RWPE2 (cell line): ENCODE measurements around the gene PTPRR.
A peak's percentile ranks its signal among the peaks of the same experiment; 100 is the strongest.

Experiments
- ATAC-seq: fragments of 200-7000 bp; cut with Tn5 transposase; 3 replicates; pipeline ENCODE4 v1.9.1; 2021; ENCODE audit warnings: low read depth
- DNase-seq: peaks from one replicate; pipeline ENCODE4 v3.0.0-alpha.2; 2020; ENCODE audit warnings: low spot score
- H3K27ac ChIP-seq: fragments of 450-650 bp; 2 replicates; pipeline ENCODE4 v1.5.1; 2017; ENCODE audit warnings: mild to moderate bottlenecking; ENCODE audit not compliant: poor library complexity, severe bottlenecking
- H3K27me3 ChIP-seq: fragments of 250-450 bp; sonication (Bioruptor Pico); 2 replicates; pipeline ENCODE4 v1.5.1; 2021; ENCODE audit warnings: mild to moderate bottlenecking, moderate library complexity; ENCODE audit not compliant: insufficient read depth, poor library complexity, severe bottlenecking
- H3K36me3 ChIP-seq: fragments of 250-450 bp; sonication (Bioruptor Pico); 2 replicates; pipeline ENCODE4 v1.5.1; 2020; ENCODE audit warnings: low read depth, mild to moderate bottlenecking, moderate library complexity
- H3K4me1 ChIP-seq: fragments of 250-450 bp; sonication (Bioruptor Pico); 2 replicates; pipeline ENCODE4 v1.5.1; 2021; ENCODE audit warnings: mild to moderate bottlenecking, moderate library complexity; ENCODE audit not compliant: insufficient read depth, poor library complexity, severe bottlenecking
- H3K4me3 ChIP-seq: fragments of 250-450 bp; sonication (Bioruptor Pico); 2 replicates; pipeline ENCODE4 v1.5.1; 2021; ENCODE audit warnings: mild to moderate bottlenecking, moderate library complexity; ENCODE audit not compliant: severe bottlenecking
- H3K9me3 ChIP-seq: fragments of 250-450 bp; sonication (Bioruptor Pico); 2 replicates; pipeline ENCODE4 v1.5.1; 2021; ENCODE audit warnings: mild to moderate bottlenecking, moderate library complexity; ENCODE audit not compliant: severe bottlenecking
- TF ChIP-seq, protein P1 (sequence below): fragments of 450-650 bp; IDR thresholded peaks from one replicate; pipeline ENCODE4 v1.5.1; 2017; ENCODE audit warnings: mild to moderate bottlenecking, moderate library complexity; ENCODE audit not compliant: poor library complexity, severe bottlenecking

Gene PTPRR

DNA sequence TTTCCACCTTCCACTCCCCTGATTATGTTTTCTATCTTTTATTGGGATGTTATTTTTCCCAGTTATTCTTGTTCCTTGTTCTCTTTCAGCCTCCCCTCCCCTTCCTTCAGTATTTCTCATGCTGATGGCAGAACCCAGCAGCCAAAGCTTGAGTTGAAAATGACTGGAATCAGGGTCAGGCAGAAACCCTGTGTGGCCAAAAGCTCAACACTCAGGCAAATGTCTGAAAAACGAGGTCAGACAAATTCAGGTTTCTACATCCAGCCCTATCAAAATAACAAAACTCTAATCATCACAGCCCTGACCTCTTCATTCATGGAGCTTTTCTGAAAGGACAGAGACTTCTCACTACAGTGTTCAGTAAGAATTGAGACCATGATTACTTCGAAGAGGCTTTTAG is 134.6 kb downstream of the PTPRR start:
- H3K9me3 ChIP-seq = no peaks in the 10 kb centered on the region
- DNase-seq (no peak), ATAC-seq (no peak)
- H3K27ac ChIP-seq = no peak overlapping the region
- no peak overlapping the region for H3K4me3 ChIP-seq
- H3K4me1 ChIP-seq = no peaks in the 10 kb centered on the region
- H3K27me3 ChIP-seq = no peaks in the 10 kb centered on the region
- H3K36me3 ChIP-seq = no peaks in the 10 kb centered on the region
- TF ChIP-seq, protein P1, sequence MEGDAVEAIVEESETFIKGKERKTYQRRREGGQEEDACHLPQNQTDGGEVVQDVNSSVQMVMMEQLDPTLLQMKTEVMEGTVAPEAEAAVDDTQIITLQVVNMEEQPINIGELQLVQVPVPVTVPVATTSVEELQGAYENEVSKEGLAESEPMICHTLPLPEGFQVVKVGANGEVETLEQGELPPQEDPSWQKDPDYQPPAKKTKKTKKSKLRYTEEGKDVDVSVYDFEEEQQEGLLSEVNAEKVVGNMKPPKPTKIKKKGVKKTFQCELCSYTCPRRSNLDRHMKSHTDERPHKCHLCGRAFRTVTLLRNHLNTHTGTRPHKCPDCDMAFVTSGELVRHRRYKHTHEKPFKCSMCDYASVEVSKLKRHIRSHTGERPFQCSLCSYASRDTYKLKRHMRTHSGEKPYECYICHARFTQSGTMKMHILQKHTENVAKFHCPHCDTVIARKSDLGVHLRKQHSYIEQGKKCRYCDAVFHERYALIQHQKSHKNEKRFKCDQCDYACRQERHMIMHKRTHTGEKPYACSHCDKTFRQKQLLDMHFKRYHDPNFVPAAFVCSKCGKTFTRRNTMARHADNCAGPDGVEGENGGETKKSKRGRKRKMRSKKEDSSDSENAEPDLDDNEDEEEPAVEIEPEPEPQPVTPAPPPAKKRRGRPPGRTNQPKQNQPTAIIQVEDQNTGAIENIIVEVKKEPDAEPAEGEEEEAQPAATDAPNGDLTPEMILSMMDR = no peak

DNA sequence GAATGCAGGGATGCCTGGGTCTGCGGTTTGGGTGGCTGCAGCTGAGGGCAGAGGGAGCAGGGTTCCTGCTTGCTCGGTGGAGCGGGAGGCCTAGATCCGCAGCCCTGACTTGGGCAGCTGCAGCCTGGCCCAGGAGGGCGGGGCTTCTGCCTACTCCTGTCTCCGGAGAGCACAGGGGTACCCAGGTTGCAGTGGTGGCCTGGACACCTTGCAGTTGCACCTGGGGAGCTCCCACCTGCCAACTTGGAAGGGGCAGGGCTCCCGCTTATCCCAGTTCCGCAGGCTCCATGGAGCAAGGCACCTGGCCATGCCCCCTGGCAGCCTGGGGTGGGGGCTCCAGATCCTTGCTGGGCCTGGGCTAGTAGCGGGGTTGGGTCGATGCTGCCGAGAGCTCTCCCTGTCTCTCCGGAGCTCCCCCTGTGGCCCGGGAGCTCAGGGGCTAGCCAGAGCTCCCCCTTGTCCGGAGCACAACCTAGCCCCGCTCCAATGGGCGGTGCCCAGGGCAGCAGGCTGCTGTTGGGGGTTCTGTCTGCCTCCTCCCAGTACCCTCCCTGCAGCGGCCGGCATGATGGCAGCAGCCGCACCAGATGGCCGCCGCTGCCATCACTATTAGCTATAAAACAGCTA is 136.4 kb downstream of the PTPRR start:
- DNase-seq (peak; percentile 36), ATAC-seq (no peak)
- Histone ChIP-seq H3K4me3 (no peak overlapping the region), H3K36me3 (no peaks in the 10 kb centered on the region), H3K4me1 (no peaks in the 10 kb centered on the region), H3K9me3 (no peaks in the 10 kb centered on the region), H3K27ac (no peak overlapping the region), H3K27me3 (no peaks in the 10 kb centered on the region)
- TF ChIP-seq, protein P1 = no peak

DNA sequence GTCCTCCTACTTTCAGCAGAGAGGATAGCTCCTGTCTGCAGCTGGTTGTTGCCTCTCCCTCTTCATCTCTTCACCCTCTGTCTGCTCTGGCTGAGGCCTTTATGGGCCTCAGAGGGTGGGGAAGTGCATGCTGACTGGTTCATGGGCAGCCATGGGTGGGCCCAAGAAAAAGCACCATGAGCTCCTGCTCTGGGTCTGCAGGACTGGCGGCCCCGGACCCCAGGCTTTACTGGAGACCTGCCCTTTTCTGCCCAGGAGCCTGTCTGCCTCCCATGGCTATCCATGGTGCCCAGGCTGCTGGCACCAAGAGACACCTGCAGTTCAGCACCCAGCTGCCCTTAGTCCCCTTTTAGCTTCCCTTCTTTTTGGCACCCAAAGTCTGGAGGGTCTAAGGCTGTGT is 137.1 kb downstream of the PTPRR start:
- Histone ChIP-seq H3K27me3 (no peaks in the 10 kb centered on the region), H3K4me1 (no peaks in the 10 kb centered on the region), H3K36me3 (no peaks in the 10 kb centered on the region), H3K27ac (no peak overlapping the region), H3K4me3 (no peak overlapping the region), H3K9me3 (no peaks in the 10 kb centered on the region)
- TF ChIP-seq, protein P1 = no peak
- no peak for DNase-seq
- no peak for ATAC-seq

DNA sequence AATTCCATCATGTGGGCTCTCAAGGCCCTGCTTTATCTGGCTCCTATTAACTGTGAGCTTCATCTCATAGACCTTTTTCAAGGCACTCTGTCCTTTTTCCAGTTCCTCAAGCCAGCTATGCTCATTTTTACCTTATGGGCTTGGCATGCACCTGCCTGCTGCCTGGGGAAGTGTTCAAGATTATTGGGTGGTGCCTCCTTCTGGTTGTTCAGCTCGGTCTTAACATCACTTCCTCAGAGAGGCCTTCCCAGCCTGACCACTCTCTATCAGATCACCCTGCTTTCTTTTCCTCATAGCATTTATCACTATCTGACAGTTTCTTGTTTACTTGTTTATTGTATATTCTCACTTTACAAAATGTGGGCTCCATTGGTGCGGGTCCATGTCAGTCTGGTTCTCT is 141.3 kb downstream of the PTPRR start:
- Histone ChIP-seq H3K4me3 (no peak overlapping the region), H3K36me3 (no peaks in the 10 kb centered on the region), H3K27ac (no peak overlapping the region), H3K27me3 (no peaks in the 10 kb centered on the region), H3K9me3 (no peaks in the 10 kb centered on the region), H3K4me1 (no peaks in the 10 kb centered on the region)
- no peak for DNase-seq
- TF ChIP-seq, protein P1 = no peak
- no peak for ATAC-seq

DNA sequence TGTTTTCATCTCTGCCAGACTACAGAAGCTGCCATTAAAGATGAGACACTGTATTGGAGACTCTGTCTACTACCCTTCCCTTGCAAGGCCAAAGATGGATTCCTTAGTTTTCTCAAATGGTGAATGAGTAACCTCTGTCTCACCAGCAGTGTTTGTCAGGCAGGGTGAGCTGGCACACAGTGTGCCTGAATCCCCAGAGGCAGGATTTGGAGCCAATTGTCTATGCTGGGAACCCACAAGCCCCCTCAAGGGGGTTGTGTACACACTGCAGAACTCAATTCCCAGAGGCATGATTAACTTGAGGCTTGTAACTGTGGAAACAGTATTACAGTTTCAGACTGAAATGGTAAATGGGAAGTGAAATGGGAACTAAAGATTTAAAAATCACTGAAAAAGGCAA is 146.5 kb downstream of the PTPRR start:
- no peak overlapping the region for H3K27ac ChIP-seq
- no peak for DNase-seq
- H3K36me3 ChIP-seq = no peaks in the 10 kb centered on the region
- H3K9me3 ChIP-seq = no peaks in the 10 kb centered on the region
- H3K4me3 ChIP-seq = no peak overlapping the region
- H3K27me3 ChIP-seq = no peaks in the 10 kb centered on the region
- TF ChIP-seq, protein P1 = no peak
- peak; percentile 67 for ATAC-seq
- no peaks in the 10 kb centered on the region for H3K4me1 ChIP-seq
